HG02885 (cell line): ENCODE measurements around the gene LRRN4CL.
"Not testable (repeated sequence)": the region's sequence is repeated elsewhere in the genome, so short reads cannot be mapped to it uniquely, and the experiment has no call there.

ENCODE experiments used
- ATAC-seq: cut with Tn5 transposase; IDR thresholded peaks from one replicate; pipeline ENCODE4 v1.9.1; 2021; ENCODE audit warnings: mild to moderate bottlenecking; ENCODE audit not compliant: unreplicated experiment, poor library complexity

The LRRN4CL gene

DNA sequence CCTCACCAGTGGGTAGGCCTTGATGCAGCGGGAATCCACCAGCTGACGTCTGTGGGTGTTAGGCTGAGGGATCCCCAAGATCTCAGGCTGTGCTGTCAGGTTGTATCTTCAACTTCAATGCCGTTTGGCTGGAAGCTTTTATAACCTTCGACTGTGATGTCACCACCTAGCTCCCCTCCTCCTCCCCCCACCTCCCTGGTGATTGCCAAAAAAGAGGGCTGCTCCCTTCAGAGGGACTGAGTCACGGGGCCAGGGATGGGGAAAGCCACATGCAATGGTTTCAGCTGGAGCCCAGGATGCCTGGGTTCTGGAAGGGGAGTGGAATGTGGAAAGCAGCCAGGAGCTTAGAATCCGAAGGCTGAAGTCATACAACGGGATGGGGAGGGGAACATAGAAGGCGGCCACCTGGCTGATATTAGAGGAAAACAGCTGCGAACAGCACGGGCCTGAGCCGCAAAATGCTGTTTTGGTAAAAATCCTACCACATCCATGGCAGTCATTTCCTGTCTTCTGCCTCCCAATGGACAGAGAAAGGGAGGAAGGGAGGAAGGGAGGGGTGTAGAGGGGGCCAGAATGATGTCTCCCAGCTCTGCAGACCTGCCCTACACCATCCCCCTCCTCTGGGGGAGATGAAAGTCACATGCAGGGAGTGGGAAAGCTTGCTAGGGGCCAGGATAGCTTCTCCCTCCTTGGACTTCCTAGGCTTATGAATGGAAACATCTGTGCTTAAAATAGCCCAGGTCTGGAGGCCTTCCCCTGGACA, at the start of gene LRRN4CL:
TSS of gene LRRN4CL (minus strand) at position 110 of the 763 bp plus-strand sequence. CDS start 1,022 bp downstream, outside the sequence.
- no peak for ATAC-seq

DNA sequence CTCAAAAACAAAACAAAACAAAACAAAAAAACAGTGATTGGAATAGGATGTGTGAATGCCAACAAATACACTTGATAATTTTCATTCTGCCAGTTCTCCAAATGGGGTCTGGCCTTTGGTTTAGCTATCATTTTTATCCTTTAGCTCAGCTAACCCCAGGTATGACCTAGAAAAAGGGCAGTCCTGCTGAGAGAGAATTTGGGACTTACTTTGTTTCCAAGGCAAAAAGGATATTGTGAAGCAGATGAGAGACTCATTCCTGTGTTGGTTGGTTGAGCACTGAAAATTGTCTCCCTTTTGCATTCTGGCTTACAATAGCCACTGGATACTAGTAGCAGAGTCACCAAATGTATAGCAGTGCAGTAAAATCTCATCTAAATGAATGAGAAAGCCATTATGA, 47.9 kb upstream of the LRRN4CL start:
- ATAC-seq, result no peak

DNA sequence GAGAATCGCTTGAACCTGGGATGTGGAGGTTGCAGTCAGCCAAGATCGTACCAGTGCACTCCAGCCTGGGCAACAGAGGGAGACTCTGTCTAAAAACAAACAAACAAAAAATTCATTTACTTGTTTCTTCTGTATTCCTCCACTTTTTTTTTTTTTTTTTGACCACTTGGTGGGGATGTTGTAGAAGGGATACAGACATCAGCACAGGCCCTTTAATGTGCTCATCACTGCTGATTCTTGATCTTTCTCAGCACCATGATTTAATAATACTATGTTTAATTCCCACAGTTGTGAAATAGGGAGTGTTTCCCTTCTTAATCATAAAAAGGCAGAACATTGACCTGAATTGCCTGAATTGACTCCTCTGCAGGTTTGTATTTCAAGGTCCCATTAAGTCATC, 43.5 kb upstream of the LRRN4CL start:
- ATAC-seq, result no peak

DNA sequence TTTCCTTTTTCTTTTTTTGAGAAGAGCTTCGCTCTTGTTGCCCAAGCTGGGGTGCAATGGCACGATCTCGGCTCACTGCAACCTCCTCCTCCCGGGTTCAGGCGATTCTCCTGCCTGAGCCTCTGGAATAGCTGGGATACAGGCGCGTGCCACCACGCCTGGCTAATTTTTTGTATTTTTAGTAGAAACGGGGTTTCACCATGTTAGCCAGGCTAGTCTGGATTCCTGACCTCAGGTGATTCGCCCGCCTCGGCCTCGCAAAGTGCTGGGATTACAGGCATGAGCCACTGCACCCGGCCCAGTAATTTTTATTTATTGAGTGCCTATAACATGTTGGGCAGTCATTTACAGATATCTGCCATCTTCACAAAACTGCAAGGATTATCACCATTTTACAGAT, 40.7 kb upstream of the LRRN4CL start:
- not testable (repeated sequence) for ATAC-seq

DNA sequence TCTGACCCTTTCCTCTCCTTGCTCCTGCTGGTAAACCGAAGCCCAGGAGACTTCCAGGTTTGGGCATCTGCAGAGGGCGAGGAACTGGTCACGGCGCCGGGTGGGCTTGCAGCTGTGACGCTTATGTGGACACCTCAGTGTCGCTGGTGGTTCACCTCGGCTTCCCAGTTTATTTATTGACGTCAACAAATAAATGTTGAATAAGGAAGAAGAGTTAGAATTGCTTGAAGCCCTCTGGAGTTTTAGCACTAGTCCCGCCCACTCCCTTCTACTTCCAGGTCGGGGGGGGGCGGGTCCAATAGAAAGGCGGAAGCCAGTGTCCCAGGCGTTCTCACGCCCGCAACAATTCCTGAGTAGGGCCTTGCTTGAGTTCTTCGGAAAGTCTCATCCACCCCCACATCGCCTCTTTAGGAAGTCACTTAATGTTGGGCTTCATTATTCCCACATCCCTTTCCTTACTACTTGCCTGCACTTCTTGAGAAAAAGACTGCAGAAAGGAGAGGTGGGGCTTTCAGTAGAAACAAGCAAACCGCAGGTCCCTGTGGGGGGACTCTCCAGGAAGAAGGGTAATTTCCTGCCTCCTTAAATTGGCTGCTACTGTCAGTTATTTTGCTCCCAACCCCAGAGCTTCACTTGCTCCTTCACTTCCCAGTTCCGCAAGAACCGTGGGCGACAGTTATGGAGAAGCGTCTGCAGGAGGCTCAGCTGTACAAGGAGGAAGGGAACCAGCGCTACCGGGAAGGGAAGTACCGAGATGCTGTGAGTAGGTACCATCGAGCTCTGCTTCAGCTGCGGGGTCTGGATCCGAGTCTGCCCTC, 39.0 kb upstream of the LRRN4CL start, which contains the start of gene TTC9C:
TSS of gene TTC9C (plus strand) at position 316 of the 818 bp plus-strand sequence. CDS start at position 679, 363 bp downstream.
- peak; percentile 13 for ATAC-seq

DNA sequence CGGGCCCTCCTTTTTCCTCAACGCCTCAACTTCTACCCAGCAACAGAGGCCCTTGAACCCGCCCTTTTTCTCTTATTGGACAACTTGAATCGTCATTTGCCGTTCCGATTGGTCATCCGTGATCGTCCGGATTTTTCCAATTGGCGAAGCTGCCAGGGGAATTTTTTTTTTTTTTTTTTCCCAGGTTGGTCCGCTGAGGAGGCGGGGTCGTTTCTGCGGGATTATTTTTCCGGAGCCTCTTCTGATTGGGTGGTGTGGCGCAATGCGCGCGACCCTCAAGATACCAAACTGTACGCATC, 38.5 kb upstream of the LRRN4CL start:
- peak; percentile 65 for ATAC-seq

DNA sequence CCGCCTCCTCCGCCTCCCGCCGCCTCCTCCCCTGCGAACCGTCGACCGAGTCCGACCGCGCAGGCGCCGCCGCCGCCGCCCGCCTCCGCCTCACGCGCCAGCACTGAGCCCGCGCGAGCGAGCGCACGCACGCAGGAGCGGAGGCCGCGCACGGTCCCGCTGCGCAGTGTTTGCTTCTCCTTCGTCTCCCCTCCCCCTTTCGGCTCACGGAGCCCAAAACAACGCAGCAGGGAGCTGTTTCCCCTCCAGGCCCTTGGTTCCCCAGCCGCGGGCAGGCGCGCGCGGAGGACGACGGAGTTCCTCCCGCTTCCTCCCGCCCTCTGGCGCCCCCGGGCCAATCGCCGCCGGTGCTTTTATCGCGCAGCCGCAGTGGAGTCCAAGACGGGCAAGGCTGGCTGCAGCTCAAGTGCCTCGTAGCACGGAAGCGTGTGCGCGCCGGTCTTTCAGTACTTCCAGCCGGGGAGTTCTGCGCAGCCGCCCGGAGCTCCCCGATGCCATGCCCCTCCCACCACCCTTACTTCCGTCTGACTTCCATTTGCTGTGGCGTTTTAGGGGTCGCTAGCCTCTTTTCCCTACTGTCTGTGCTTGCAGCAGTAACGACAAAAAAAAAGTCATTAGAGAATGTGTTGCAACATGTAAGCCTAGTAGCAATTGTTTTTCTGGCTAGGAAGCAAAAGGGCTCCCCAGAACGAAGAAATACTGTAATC, 38.0 kb upstream of the LRRN4CL start, which contains the start of gene HNRNPUL2:
TSS of gene HNRNPUL2 (minus strand) at position 293 of the 707 bp plus-strand sequence. CDS start 301 bp downstream, outside the sequence.
- peak; percentile 70 for ATAC-seq

DNA sequence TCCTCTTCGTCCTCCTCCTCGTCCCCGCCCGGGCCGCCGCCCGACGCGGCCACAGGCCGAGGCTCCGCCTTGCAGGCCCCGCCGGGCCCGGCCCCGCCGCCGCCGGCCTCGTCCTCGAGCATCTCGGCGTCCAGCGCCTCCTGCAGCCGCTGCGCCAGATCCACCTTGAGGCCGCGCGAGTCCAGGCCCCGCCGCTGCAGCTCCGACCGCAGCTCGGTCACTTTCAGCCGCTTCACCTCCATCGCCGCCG, 37.5 kb upstream of the LRRN4CL start:
- no peak for ATAC-seq

DNA sequence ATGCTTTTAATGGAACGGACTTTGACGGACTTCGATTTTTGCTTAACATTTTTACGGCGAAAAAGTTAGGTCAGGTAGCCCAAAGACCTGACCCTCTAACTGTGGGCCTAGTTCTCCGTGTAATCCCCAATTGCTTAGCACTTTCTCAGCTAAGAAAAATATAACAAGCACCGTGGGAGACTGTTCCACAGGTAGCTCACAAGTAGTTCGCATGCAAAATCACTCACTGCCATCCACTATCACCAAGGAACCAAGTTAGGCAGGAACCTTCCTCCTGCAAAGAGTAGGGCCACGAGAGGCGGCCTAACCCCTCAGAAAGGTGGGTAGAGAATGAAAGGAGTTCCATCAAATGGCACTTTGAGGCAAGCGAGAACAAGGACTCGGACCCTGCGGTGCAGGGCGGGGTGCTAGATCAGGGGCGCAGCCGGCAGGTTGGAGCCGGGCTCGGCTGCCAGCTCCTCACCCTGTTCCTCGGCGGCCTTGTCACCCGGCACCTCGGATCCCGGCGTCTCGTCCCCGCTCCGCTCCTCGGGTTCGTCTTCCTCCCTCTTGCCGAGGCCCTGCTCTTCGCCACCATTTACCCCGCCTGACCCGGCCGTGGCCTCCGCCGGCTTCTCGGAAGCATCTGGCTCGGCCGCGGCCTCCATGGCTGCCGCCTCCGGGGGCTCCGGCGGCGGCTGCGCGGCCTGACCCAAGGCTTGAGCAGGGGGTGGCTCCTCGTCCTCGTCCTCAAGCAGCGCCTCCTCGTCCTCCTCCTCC, 37.0 kb upstream of the LRRN4CL start:
- ATAC-seq, result no peak

DNA sequence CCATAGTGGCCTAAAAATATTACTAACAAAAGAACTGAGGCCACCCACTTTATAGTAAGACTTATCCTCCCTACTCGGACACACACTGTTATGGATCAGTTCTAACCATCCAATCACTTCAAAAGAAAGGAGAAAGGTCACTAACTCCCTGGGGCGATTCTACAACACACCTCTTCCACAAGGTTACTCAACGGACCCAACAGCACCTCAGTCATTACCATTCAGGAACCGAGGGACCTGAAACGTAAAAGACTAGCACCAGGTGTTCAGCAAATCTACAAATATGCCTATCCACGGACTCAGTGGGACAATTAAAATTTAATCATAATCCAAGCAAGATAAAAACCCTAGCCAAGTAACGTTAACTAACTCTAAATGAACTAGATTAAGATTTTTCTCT, 36.3 kb upstream of the LRRN4CL start:
- ATAC-seq, result no peak

DNA sequence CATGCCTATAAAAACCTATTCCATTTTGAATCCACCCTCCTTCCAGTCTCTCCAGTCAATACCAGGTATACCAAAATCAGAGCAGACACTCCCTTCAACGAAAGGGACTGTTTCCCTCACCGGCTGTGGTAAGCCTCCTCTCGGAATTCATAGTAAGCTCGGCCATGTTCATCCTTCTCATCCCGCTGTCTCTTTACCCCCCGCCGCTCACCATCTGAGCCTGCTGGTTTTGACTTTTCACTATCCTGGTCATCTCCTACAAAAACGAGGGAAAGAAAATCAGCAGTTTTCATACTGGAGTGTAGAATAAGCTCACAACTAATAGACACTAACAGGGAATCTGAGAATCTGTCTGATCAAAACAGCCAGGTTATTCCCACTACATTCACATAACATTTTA, 34.8 kb upstream of the LRRN4CL start:
- no peak for ATAC-seq

DNA sequence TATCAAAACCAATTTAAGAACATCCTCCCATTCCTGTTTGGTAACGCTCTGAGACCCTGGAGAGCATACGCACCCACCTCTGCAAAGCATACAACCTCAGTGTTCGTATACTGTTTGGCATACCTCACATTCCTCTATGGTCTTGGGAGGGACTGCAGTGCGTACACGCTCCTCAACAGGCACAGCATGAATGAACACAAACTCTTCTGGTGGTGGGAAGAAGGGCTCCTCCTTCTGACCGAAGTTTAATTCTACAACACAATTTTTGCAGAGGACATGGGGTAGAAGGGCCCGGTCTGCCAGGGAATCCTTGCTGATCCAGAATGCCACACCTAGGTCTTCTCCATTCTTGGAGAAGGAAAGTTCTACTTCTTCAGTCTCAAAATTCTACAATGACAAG, 32.7 kb upstream of the LRRN4CL start:
- no peak for ATAC-seq

DNA sequence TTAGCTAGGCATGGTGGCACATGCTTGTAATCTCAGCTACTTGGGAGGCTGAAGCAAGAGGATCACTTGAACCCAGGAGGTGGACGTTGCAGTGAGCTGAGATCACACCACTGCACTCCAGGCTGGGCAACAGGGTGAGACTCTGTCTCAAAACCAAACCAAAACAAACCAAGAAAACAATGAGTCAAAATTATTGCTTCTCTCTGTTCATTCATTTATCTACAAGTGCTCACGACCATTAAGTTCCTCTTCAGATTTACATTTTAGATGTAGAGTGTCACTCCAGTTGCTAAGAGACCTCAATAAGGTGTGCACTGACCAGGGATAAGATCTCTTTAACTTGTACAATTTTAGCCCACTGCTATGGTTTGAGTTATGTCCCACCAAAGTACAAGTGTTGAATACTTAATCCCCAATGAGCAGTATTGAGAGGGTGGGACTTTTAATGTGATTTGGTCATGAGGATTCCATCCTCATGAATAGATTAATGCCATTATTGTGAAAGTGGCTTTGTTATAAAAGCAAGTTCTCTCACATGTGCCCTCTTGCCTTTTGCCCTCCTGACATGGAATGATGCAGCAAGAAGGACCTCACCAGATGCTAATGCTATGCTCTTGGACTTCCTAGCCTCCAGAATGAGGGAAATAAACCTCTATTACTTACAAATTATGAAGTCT, 30.1 kb upstream of the LRRN4CL start:
- no peak for ATAC-seq

DNA sequence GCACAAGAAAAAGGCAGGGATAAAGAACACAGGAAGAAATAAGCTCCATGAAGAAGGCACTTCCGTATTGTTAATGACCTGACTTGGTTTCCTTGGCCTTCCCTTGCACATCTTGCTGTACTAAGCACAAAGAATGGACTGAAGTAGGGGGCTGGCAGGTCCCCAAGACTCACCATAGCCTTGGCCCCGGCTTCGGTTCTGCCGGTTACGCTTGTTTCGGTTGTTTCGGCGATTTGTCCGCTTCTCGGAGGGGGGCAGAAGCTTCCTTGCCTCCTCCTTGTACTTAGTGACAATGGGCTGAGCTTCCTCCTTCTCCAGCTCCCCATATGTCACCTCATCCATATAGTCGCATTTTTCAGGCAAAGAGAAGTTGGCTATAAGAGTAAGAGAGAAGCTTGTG, 27.5 kb upstream of the LRRN4CL start:
- ATAC-seq, result no peak

DNA sequence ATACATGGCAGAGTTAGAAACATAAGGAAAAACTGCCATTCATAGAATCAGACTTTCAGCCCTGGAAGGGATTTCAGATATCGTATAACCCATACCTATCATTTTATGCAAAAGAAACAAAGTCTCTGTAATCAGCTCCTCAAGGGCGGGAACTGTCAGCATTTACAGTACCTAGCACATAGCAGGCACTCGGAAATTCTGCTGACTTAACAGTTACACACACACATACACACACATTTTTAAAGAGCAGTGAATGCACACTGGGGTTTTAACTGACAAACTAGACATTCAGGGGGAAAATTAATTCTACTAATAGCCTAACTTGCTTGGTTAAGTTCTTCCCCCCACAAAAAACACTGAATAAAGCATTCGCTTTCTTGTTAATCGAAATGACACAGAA, 26.9 kb upstream of the LRRN4CL start:
- ATAC-seq, result no peak

DNA sequence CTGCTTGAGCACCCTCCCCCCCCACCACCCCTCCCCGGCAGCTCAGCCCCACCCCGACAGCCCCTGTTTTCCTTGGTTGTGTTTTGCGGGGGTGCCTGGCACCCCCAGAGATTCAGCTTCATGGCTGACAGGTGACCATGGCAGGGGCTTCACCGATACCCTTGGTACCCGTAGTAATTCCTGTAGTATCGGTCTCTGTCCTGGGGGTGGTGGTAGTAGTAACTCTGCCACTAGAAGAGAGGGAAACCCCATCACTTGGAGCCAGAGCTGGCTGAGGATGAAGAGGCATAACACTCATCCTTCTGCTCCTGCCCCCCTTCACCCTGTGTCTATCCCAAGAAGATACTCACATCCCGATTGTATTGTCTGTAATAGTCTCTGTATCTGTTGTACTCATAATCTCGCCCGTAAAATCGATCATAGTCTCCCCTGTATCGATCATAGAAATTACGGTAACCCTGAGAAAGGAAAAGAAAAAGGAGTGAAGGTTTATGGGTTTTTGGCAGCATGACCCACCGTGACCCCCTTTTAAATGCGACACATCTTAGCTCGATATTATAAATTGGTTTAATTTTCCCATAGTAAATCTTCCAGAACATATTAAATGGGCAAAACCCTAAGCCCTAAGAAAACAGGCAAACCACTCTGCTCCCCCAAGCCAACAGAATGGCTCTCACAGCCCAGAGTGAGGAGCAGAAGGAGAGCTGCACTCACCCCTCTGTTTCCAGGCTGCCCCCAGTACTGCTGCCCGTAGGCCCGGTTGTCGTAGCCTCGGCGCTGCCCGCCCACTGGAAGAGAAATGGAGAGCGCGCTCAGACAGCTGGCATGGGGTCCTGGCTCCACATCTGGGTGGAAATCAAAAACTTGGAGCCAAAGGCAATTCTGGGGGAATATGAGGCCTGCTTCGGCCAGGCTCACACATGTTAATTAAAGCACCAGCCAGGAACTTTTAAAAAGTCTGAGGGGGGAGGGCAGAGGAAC, 26.1 kb upstream of the LRRN4CL start:
- ATAC-seq, result no peak

DNA sequence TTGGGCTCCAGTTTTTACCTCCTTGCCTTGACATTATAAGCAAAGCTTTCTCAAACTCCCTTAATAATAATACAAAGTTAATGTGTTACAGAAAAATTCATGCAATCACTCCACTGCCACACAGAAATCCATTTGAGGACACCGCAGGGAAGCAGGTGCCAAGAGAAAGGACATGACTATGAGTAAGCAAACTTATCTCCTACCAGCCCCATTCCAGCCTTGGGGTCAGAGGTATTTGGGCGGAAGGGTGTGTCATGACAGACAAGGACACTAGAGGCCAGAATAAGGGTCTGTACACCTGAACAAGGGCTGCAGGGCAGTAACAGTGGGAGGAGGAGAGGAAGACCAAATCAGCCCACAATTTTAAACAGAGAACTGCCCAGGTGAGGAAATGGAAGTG, 24.0 kb upstream of the LRRN4CL start:
- no peak for ATAC-seq

DNA sequence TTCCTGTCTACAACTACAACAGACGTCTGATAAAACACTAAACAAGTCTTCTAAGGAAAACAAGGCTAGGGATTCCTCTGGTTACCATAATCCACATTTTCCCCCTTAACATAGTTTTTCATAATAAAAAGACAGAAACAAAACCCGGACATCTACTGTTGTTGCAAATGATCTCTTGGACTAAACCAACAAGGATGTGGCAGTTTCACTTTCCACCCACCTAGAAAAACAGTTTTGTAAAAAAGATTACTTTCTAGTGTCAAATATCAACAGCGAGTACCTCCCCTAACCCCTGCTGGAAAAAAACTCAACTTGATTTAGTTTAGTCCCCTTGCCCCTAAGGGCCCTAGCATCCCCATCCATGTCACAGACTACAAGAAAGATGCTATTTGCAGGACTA, 23.5 kb upstream of the LRRN4CL start:
- ATAC-seq, result no peak

DNA sequence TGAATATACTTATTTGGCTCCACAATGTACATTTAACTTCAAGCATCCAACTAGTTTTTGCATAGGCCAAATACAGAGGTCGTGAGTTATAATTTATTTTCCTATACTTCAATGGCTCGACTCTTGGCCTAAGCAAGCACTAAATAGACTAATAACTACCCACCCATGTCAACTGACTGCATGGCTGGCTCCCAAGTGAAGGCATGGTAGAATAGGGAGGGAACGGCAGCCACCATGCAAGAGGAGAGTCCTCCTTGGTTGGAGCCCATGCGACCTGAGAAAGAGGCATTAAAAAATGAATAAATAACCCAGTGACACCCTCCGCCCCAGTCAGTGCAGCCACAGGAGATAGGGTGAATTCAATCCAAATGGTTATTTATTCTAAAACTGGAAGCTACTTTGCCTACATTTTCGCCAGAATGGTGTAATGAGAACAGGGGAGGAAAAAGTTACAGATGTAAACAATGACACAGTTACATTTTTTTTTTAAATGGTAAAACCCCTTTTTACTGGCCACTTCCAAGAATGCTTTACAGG, 23.0 kb upstream of the LRRN4CL start:
- ATAC-seq, result no peak
